CD8-positive, alpha-beta memory T cell (primary cell): ENCODE data around the gene GRID2IP. TPM values are rescaled to one million over a fixed set of nuclear protein-coding genes. Genes with fewer than 3 reads are reported as not detected.

Experiments used
- CTCF ChIA-PET: fragments of 350-600 bp; sonication (Branson Sonifier 250); formaldehyde crosslinking; loops from one replicate; lab custom pipeline; 2021; ENCODE audit warnings: antibody characterized with exemption; lab: Charles Lee
- POLR2A ChIA-PET: fragments of 350-600 bp; sonication (Branson Sonifier 250); formaldehyde crosslinking; loops from one replicate; lab custom pipeline; 2021; ENCODE audit warnings: antibody characterized with exemption; lab: Charles Lee
- DNase-seq, 5 donors: peaks; one replicate each; pipeline versions ENCODE4 v3.0.0 to v3.0.0-alpha.2; 2020 to 2022; ENCODE audit warnings: mixed read lengths in 1 of 5
- H3K27ac ChIP-seq: one replicate; pipeline ENCODE4 v1.7.0; 2013; ENCODE audit warnings: low read depth, mild to moderate bottlenecking, low read length, moderate library complexity
- H3K27me3 ChIP-seq: 2 replicates; pipeline ENCODE4 v1.7.0; 2013; ENCODE audit warnings: low read length, mild to moderate bottlenecking; ENCODE audit not compliant: insufficient read depth, poor library complexity, severe bottlenecking
- H3K36me3 ChIP-seq: 2 replicates; pipeline ENCODE4 v1.7.0; 2013; ENCODE audit warnings: mild to moderate bottlenecking, low read length, moderate library complexity; ENCODE audit not compliant: insufficient read depth
- H3K4me1 ChIP-seq: 2 replicates; pipeline ENCODE4 v1.7.0; 2013; ENCODE audit warnings: mild to moderate bottlenecking, low read length, moderate library complexity; ENCODE audit not compliant: insufficient read depth
- H3K4me3 ChIP-seq: 2 replicates; pipeline ENCODE4 v1.7.0; 2013; ENCODE audit warnings: mild to moderate bottlenecking, low read length
- H3K9me3 ChIP-seq: 2 replicates; pipeline ENCODE4 v1.7.0; 2013; ENCODE audit warnings: mild to moderate bottlenecking, low read length
- H3K27ac Mint-ChIP-seq, 8 donors: one replicate each; pipeline ENCODE4 v1.8.0; 2020 to 2021; ENCODE audit warnings: mixed read lengths in 8 of 8, mild to moderate bottlenecking in 6 of 8, inconsistent platforms in 3 of 8, moderate library complexity in 3 of 8
- H3K27me3 Mint-ChIP-seq, 2 donors: one replicate each; pipeline ENCODE4 v1.8.0; 2020 to 2021; ENCODE audit warnings: mixed read lengths in 2 of 2, mild to moderate bottlenecking in 1 of 2, moderate library complexity in 1 of 2
- H3K36me3 Mint-ChIP-seq, 3 donors: one replicate each; pipeline ENCODE4 v1.8.0; 2020 to 2021; ENCODE audit warnings: mixed read lengths in 3 of 3, inconsistent platforms in 1 of 3, mild to moderate bottlenecking in 1 of 3
- H3K4me1 Mint-ChIP-seq, 3 donors: one replicate each; pipeline ENCODE4 v1.8.0; 2020 to 2021; ENCODE audit warnings: mixed read lengths in 3 of 3, inconsistent platforms in 1 of 3, mild to moderate bottlenecking in 1 of 3
- H3K4me3 Mint-ChIP-seq, 7 donors: one replicate each; pipeline ENCODE4 v1.8.0; 2020 to 2021; ENCODE audit warnings: mixed read lengths in 7 of 7, mild to moderate bottlenecking in 6 of 7, moderate library complexity in 4 of 7, inconsistent platforms in 2 of 7
- H3K9me3 Mint-ChIP-seq, 5 donors: one replicate each; pipeline ENCODE4 v1.8.0; 2020 to 2022; ENCODE audit warnings: mixed read lengths in 5 of 5, mild to moderate bottlenecking in 3 of 5, moderate library complexity in 2 of 5, inconsistent platforms in 1 of 5
- polyA plus RNA-seq: library from polyadenylated mRNA; unstranded; fragments of 300-500 nt; fragmentation: Illumina TruSeq; gene quantifications from one replicate; pipeline ENCODE4 v1.2.3, GENCODE V29; 2021
- total RNA-seq, 2 experiments: library from RNA; stranded (reverse); gene quantifications; one replicate each; pipeline ENCODE4 v1.2.3, GENCODE V29; 2021

The GRID2IP gene
- total and polyA plus RNA-seq, 3 experiments from 2014 or later, result 0.33 to 0.51 TPM; not detected in 1

- Histone ChIP-seq H3K27me3 (peaks cover 10% of the 10 kb centered on the region), H3K4me1 (peaks cover 10% of the 10 kb centered on the region), H3K36me3 (no peaks in the 10 kb centered on the region), H3K27ac (no peak overlapping the region), H3K9me3 (no peaks in the 10 kb centered on the region), H3K4me3 (no peak overlapping the region)
- no peak for DNase-seq
- Mint-ChIP-seq H3K27ac (peak overlapping the region in 1 of 8 donors; percentile 45), H3K36me3 (no peaks in the 10 kb centered on the region), H3K4me1 (peaks cover 7 to 17% (median 10%) of the 10 kb centered on the region in 3 donors), H3K9me3 (no peaks in the 10 kb centered on the region), H3K4me3 (peak overlapping the region in 2 of 7 donors; percentile 12 to 28), H3K27me3 (peaks cover 21 to 27% of the 10 kb centered on the region in 2 donors)
- POLR2A ChIA-PET, result no interaction called here
- CTCF ChIA-PET, result interaction anchor here (0.8 to 1.3 kb wide), 2 partner anchors 46 to 329 kb away, joined by 4 to 5 read pairs; no protein-coding TSS in a partner anchor
Measured at GRCh38 chr7:6528401-6529130, 22.7 kb downstream of the GRID2IP start.

GRCh38 chr7:6526997-6527378, 24.3 kb downstream of the GRID2IP start:
- H3K27me3 ChIP-seq, result peaks cover 10% of the 10 kb centered on the region
- ChIA-PET POLR2A (no interaction called here), CTCF (interaction anchor here (1.3 kb wide), 1 partner anchor 48 kb away, joined by 5 read pairs; no protein-coding TSS in a partner anchor)
- no peaks in the 10 kb centered on the region for H3K36me3 Mint-ChIP-seq
- H3K9me3 Mint-ChIP-seq, result no peaks in the 10 kb centered on the region
- peaks cover 24 to 34% of the 10 kb centered on the region in 2 donors for H3K27me3 Mint-ChIP-seq
- H3K27ac ChIP-seq, result no peak overlapping the region
- H3K4me3 ChIP-seq, result peak overlapping the region; percentile 15
- H3K4me1 Mint-ChIP-seq, result peaks cover 7 to 17% (median 10%) of the 10 kb centered on the region in 3 donors
- H3K4me1 ChIP-seq, result peaks cover 10% of the 10 kb centered on the region
- no peaks in the 10 kb centered on the region for H3K36me3 ChIP-seq
- peak overlapping the region; percentile 36 to 86 (median 65) for H3K4me3 Mint-ChIP-seq
- no peaks in the 10 kb centered on the region for H3K9me3 ChIP-seq
- DNase-seq, result no peak
- peak overlapping the region in 1 of 8 donors; percentile 40 for H3K27ac Mint-ChIP-seq

DNA sequence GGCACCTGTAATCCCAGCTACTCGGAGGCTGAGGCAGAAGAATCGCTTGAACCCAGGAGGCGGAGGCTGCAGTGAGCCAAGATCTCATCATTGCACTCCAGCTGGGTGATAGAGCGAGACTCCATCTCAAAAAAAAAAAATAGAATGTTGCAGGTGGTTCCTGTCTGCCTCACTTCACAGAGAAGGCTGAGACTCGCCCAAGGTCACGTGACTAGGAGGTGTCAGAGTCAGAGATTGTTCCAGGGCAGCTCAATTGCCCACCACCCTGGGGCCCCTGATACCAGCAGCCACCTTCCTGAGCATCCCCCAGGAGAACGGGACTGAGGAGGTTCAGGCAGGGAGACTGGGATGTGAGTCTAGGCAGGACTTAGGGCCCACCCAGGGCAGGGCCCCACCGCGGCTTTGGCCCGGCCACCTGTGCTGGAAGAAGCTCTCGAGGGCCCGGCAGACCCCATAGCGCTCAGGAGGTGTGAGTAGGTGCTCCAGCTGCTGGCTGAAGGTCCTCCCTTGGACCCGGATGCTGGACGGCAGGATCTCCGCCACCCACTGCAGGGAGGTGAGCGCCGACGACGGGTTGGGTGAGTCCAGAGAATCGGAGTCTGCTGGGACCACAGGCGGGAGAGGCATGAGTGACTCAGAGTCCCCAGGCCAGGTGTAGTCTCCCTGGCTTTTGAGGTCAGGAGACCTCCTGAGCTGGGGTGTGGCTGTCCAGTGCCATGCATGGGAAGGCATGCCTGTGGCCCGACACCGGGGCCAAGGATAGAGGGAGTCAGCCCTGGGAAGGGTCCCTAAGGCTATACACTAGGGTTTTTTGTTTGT, 30.9 kb downstream of the GRID2IP start:
- ChIA-PET CTCF (interaction anchor here (1.4 to 1.7 kb wide), 2 partner anchors 16 to 337 kb away, joined by 4 read pairs; no protein-coding TSS in a partner anchor), POLR2A (no interaction called here)
- no peaks in the 10 kb centered on the region for H3K9me3 Mint-ChIP-seq
- peaks cover 5 to 11% (median 9%) of the 10 kb centered on the region in 3 donors for H3K4me1 Mint-ChIP-seq
- H3K27ac Mint-ChIP-seq, result no peak overlapping the region
- H3K9me3 ChIP-seq, result no peaks in the 10 kb centered on the region
- H3K27me3 Mint-ChIP-seq, result peaks cover 9 to 22% of the 10 kb centered on the region in 2 donors
- H3K4me1 ChIP-seq, result no peaks in the 10 kb centered on the region
- no peaks in the 10 kb centered on the region for H3K36me3 ChIP-seq
- no peak for DNase-seq
- H3K27me3 ChIP-seq, result no peaks in the 10 kb centered on the region
- H3K4me3 ChIP-seq, result no peak overlapping the region
- no peak overlapping the region for H3K27ac ChIP-seq
- no peak overlapping the region for H3K4me3 Mint-ChIP-seq
- no peaks in the 10 kb centered on the region for H3K36me3 Mint-ChIP-seq

- H3K27ac Mint-ChIP-seq, result peak overlapping the region in 3 of 8 donors; percentile 38 to 55 (median 43)
- H3K27me3 Mint-ChIP-seq, result peaks cover 0 to 10% of the 10 kb centered on the region in 2 donors
- Histone ChIP-seq H3K27me3 (no peaks in the 10 kb centered on the region), H3K4me3 (peak overlapping the region; percentile 51), H3K27ac (no peak overlapping the region), H3K9me3 (no peaks in the 10 kb centered on the region), H3K4me1 (no peaks in the 10 kb centered on the region), H3K36me3 (no peaks in the 10 kb centered on the region)
- no peaks in the 10 kb centered on the region for H3K36me3 Mint-ChIP-seq
- peaks cover 5 to 11% (median 9%) of the 10 kb centered on the region in 3 donors for H3K4me1 Mint-ChIP-seq
- POLR2A ChIA-PET, result no interaction called here
- peak; percentile 44 to 74 (median 54) for DNase-seq
- H3K4me3 Mint-ChIP-seq, result peak overlapping the region; percentile 25 to 85 (median 78)
- no peaks in the 10 kb centered on the region for H3K9me3 Mint-ChIP-seq
- CTCF ChIA-PET, result interaction anchor here (0.6 to 2.7 kb wide), 12 partner anchors 10 to 315 kb away, joined by 3 to 10 read pairs (median 4); partner anchors contain the start of gene INTS15
Measured at GRCh38 chr7:6516387-6516983, 34.8 kb downstream of the GRID2IP start.

DNA sequence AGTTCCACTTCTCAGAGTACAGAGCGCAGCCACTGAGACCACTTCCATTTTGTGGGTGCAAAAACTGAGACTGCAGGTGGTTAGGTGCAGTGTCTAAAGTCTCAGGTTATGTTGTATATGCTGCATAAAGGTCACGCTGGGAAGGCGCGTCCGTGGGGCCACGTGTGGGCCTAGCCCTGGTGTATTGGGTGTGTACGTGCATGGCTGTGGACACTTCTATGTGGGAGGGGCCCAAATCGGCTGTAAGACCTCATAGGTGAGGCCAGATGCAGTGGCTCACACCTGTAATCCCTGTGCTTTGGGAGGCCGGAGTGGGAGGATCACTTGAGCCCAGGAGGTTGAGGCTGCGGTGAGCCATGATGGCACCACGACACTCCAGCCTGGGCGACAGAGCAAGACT, 37.7 kb downstream of the GRID2IP start:
- no peak overlapping the region for H3K27ac ChIP-seq
- CTCF ChIA-PET, result interaction anchor here (0.7 to 0.9 kb wide), 2 partner anchors 9 to 41 kb away, joined by 3 read pairs; no protein-coding TSS in a partner anchor
- H3K4me1 ChIP-seq, result no peaks in the 10 kb centered on the region
- H3K27me3 ChIP-seq, result no peaks in the 10 kb centered on the region
- Mint-ChIP-seq H3K36me3 (no peaks in the 10 kb centered on the region), H3K9me3 (no peaks in the 10 kb centered on the region), H3K4me1 (peaks cover 5 to 11% (median 9%) of the 10 kb centered on the region in 3 donors), H3K4me3 (no peak overlapping the region), H3K27me3 (peaks cover 0 to 4% of the 10 kb centered on the region in 2 donors), H3K27ac (peak overlapping the region in 1 of 8 donors; percentile 86)
- no peak overlapping the region for H3K4me3 ChIP-seq
- H3K36me3 ChIP-seq, result no peaks in the 10 kb centered on the region
- peak in 1 of 5 donors; percentile 44 for DNase-seq
- H3K9me3 ChIP-seq, result no peaks in the 10 kb centered on the region
- POLR2A ChIA-PET, result no interaction called here

DNA sequence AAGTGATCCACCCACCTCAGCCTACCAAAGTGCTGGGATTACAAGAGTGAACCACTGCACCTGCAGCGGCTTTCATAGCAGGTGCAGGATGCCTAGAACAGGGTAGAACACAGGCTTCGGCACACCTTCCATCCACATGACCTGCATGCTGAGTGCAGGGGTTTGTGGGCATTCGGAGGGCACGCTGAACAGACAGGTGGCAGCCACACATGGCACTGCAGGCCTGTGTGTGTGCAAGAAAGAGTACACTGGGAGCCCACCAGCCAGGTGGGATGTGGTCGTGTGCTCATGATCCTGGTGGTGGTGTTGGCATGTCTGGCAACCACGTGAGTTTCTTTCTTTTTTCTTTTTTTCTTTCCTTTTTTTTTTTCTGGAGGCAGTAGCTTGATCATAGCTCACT, 38.4 kb downstream of the GRID2IP start:
- H3K9me3 ChIP-seq, result no peaks in the 10 kb centered on the region
- no peak overlapping the region for H3K27ac ChIP-seq
- peak in 1 of 5 donors; percentile 23 for DNase-seq
- no peaks in the 10 kb centered on the region for H3K36me3 ChIP-seq
- peaks cover 5 to 11% (median 9%) of the 10 kb centered on the region in 3 donors for H3K4me1 Mint-ChIP-seq
- H3K4me1 ChIP-seq, result no peaks in the 10 kb centered on the region
- no peak overlapping the region for H3K4me3 Mint-ChIP-seq
- CTCF ChIA-PET, result interaction anchor here (0.9 kb wide), 1 partner anchor 42 kb away, joined by 3 read pairs; no protein-coding TSS in a partner anchor
- H3K27me3 ChIP-seq, result no peaks in the 10 kb centered on the region
- H3K9me3 Mint-ChIP-seq, result no peaks in the 10 kb centered on the region
- no peak overlapping the region for H3K4me3 ChIP-seq
- POLR2A ChIA-PET, result no interaction called here
- H3K27me3 Mint-ChIP-seq, result peaks cover 0 to 4% of the 10 kb centered on the region in 2 donors
- H3K36me3 Mint-ChIP-seq, result no peaks in the 10 kb centered on the region
- H3K27ac Mint-ChIP-seq, result no peak overlapping the region

DNA sequence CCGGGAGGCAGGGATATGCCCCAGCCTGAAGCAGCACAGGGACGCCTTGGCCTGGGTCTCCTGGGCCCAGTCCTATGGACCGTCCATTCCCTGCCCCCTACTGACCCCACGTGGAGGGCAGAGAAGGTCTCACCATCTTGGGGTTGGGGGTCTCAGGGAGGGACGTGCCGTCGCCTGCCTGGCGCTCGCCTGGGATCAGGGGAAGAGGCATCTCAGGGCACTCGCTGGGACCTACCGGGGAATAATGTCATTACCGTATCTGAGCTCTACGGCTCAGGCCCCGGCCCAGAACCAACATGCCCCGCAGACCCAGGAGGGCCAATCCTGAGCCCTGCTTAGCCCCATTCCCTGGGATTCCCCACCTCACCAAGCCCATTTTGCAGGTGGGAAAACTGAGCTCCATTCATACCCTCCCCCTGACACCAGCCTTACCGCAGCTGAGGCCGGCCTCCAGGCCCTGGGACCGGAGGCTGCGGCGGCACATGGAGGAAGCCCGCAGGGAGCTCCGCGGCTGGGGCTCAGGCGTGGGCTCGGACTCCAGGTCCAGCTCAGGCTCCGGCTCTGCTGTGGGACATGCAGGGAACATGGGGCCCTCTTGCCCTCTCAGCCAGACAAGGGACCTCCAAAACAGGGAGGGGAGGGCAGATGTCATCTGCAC, 40.7 kb downstream of the GRID2IP start:
- H3K4me3 Mint-ChIP-seq, result no peak overlapping the region
- H3K27me3 ChIP-seq, result no peaks in the 10 kb centered on the region
- no peak for DNase-seq
- POLR2A ChIA-PET, result no interaction called here
- H3K27ac ChIP-seq, result no peak overlapping the region
- H3K36me3 ChIP-seq, result no peaks in the 10 kb centered on the region
- no peaks in the 10 kb centered on the region for H3K9me3 Mint-ChIP-seq
- no peaks in the 10 kb centered on the region for H3K36me3 Mint-ChIP-seq
- H3K27me3 Mint-ChIP-seq, result peaks cover 0 to 2% of the 10 kb centered on the region in 2 donors
- CTCF ChIA-PET, result interaction anchor here (1.1 to 1.7 kb wide), 3 partner anchors 11 to 80 kb away, joined by 3 to 4 read pairs (median 3); no protein-coding TSS in a partner anchor
- no peaks in the 10 kb centered on the region for H3K9me3 ChIP-seq
- no peak overlapping the region for H3K27ac Mint-ChIP-seq
- H3K4me1 Mint-ChIP-seq, result no peaks in the 10 kb centered on the region
- no peak overlapping the region for H3K4me3 ChIP-seq
- H3K4me1 ChIP-seq, result no peaks in the 10 kb centered on the region
